Stimulated activated CD4-positive, alpha-beta T cell treated with anti-CD3 and anti-CD28 coated beads, Interleukin-1b, Interleukin-23, amount 100 ng/mL, for 48 hours (primary cell): ENCODE measurements around the gene CCDC180.
"Not testable (repeated sequence)": the region's sequence is repeated elsewhere in the genome, so short reads cannot be mapped to it uniquely, and the experiment has no call there.

Experiments used
- DNase-seq: peaks from one replicate; pipeline ENCODE4 v3.0.0-alpha.2; 2020

The CCDC180 gene

DNA sequence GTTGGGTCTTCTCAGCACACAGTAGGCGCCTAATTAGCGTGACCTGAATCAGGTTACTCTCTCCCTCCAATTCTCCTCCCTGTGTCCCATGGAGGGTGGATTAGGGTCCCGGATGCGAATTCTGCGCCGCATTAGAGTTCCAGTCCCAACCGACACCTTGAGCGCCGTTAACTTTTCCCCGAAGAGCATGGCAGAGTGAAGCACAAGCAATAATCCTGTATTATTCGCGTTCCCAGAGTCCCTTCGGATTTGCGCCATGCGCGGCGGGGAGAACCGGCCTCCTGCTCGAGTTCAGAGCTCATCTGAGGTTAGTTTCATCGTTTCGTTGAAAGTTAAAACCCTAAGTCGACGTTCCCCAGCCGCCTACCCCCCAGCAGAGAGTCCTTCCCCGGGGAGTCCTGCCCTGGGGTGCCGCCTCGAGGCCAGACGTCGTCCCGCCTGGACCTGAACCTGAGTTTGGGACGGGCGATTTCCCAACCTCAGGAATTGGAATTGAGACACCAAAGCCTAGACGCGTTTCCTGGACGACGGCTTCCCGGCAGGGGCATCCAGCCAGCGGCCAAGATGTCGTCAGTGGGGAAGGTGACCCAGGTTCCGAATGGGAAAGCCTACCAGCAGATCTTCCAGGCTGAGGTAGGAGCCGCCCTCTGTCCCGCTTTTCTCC, at the start of gene CCDC180:
Gene CCDC180 (plus strand): TSS at position 160 of the 664 bp plus-strand sequence. CDS start 405 bp downstream, at position 565.
- no peak for DNase-seq

DNA sequence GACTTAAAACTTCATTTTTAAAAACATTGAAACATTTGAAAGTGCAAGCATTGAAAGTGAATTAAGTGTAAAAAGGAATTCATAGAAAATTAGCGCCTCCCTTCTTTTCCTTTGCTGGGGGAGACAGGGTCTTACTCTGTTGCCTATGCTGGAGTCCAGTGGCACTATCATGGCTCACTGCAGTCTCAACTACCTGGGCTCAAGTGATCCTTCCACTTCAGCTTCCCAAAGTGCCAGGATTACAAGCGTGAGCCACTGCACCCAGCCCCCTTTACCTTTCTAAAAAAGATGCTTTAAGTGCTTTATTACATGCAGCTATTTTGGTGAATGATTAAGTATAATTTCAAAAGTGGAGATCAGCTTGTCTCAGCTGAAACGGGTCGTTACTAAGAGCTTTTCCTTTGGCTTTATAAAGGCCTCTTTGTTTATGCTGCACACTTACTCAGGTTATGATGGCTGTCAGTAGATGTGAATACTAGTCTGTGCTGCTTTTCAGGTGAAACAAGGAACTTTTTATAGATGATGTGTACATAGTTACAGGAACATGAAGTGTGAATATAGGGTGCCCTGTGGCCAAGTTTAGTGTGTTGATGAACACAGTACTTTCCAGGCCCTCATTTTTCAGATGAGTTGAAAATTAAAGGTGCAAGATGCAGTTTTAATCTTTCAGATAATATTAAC, 47.5 kb upstream of the CCDC180 start:
- DNase-seq = not testable (repeated sequence)

DNA sequence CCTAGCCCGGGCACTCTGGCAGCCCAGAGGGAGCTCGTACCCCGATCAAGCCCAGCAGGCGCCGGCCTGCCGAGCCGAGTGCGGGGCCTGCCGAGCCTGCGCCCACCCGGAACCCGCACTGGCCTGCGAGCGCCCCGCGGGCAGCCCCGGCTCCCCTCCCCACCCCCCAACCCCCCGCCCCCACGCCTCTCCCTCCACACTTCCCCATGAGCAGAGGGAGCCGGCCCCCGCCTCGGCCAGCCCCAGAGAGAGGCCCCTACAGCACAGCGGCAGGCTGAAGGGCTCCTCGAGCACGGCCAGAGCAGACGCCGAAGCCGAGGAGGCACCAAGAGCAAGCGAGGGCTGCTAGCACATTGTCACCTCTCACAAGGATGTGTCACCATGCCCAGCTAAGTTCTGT, 36.2 kb upstream of the CCDC180 start:
- DNase-seq = no peak

DNA sequence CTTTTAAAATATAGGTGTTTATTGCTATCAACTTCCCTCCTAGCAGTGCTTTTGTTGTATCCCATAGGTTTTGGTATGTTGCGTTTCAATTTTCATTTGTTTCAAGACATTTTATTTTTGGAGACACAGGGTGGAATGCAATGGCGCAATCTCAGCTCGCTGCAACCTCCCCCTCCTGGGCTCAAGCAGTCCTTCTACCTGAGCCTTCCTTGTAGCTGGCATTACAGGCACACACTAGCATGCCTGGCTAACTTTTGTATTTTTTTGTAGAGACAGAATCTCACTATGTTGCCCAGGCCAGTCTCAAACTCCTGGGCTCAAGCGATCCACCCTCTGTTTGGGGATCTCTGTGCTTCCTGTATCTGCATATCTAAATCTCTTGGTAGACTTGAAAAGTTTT, 35.4 kb upstream of the CCDC180 start:
- DNase-seq = no peak

DNA sequence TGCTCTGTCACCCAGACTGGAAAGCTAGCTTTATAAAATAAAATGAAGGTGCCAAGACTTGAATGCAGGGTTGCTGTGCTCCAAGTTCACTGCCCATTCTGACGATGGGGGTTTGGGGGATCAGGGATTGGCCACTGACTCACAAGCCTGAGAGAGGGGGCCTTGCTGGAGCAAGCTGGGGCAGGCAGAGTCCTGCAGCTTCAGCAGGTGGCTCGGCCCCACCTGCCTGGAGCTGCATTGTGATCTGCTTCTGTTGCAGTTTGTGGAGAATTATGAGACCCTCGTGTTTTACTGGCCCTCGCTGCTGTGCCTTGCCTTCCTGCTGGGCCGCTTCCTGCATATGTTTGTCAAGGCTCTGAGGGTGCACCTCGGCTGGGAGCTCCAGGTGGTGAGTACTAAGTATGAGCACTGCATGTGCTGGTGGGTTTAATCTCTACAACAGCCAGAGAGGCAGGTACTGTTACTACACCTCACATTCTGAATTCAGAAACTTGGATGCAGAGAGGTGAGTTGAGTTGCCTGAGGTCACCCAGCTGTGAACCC, 31.1 kb upstream of the CCDC180 start:
- no peak for DNase-seq

DNA sequence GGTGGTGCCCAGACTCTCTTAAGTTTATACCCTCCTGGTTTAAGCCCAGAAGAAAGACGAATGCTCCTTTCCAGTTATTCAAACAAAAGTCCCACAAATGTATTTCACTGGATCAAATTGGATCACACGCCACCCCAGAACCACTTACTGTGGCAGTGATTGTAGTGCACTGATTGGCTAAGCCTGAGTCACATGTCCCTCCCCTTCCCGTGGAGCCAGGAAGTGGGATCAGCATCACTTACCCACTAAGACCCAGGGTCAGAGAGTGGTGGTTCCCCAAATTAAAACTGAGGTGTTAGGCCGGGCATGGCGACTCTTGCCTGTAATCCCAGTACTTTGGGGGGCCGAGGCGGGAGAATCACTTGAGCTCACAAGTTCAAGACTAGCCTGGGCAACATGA, 29.5 kb upstream of the CCDC180 start:
- no peak for DNase-seq

DNA sequence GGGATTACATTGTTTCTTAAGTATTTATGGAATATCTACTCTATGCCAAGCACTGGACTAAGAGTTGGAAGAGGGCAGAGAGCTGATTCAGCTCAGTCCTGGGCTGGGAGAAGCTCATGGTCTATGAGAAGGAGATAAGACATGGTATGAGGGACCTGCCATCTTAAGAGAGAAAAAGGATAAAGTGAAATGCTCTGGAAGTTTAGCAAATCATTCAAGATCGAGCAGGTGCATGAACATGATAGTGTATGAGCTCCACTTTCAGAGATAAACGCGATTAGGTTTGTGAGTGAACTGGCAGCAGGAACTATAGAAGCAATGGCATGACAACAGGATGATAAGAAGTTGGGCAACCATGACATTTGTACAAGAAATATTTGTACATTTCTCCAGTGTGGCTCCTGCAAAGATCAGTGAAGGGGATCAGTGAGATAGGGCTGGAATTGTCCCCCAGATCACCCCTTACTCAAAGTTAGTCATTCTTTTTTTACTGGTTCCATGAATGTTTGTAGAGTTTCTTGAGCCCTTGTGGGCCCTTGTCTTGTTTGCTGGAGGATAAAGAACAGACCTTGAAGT, 26.6 kb upstream of the CCDC180 start:
- no peak for DNase-seq

DNA sequence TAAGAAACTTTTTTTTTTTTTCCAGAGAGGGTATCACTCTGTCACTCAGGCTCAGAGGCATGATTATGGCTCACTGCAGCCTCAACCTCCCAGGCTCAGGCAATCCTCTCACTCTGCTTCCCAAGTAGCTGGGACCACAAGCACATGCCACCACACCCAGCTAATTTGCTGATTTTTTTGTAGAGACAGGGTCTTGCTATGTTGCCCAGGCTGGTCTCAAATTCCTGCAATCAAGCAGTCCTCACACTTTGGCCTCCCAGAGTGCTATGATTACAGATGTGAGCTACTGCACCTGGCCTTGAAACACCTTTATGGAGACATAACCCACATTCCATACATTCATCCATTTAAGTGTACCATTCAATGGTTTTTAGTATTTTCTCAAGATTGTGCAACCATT, 23.7 kb upstream of the CCDC180 start:
- no peak for DNase-seq

DNA sequence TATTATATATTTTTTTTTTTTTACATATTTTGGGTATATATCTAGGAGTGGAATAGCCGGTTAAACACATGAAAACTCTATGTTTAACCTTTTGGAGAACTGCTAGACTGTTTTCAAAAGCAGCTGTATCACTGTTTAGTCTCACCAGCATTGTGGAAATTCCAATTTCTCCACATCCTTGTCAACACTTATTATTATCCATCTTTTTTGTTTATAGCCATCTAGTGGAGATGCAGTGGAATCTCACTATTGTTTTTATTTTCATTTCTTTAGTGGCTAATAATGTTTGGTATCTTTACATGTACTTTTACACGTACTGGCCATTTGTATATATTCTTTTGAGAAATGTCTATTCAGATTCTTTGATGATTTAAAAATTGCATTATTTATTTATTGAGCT, 22.7 kb upstream of the CCDC180 start:
- DNase-seq = no peak

DNA sequence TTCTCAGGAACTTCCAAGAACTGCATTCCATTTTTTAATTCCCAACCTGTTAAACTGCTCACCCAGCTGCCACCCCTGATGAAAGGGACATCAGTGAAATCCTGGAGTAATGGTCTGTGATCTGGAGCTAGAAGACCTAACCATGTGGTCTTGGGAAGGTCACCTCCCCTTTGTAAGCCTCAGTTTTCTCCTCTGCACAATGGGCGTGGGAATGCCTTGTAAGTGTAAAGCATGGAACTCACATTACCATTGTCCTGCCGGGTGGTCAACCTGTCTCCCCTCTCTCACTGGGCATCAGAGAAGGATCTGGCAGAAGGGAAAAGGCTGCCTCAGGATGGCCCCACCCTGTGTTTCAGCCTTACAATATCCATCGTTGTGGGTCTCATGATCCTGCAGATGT, 15.3 kb upstream of the CCDC180 start:
- DNase-seq = no peak

DNA sequence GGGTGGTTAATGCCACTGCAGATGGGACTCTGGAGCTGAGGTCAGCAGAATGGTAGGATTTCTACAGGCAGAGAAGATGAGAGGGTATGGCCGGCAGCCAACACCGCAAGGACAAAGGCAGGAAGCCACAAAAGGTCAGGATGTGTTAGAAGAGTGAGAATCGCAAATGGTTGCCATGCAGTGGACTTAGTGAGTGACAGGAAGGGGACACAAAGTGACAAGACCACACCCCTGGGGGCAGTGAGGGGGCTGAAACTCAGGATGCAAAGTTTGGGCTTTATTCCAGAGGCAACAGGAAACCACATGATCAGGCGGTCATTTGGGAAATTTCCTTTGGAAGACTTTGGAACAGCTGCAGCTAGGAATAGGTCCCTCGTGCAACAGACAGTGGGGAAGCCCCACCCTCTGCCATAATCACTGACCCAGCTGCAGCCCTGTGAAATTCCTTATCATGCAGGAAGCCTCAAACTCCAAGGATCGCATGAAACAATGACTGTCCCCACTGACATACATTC, 14.2 kb upstream of the CCDC180 start:
- no peak for DNase-seq

DNA sequence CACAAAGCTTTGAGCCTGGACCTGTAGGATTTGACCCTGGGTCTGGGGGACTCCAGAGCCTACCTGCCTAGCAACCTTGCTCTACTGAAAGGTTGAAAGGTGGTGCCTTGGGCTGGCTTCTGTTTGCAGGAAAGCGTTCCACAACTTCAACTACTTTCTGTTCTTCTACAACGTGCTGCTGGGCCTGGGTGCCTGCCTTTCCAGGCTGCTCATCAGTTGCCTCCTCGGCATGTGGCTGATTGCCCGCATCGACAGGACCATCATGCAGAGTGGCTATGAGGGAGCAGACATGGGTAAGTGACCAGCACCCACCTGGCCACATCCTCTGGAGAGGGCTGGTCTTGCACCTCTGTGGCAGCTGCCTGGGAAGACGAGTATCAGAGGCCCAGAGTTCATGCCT, 13.6 kb upstream of the CCDC180 start:
- DNase-seq = no peak

DNA sequence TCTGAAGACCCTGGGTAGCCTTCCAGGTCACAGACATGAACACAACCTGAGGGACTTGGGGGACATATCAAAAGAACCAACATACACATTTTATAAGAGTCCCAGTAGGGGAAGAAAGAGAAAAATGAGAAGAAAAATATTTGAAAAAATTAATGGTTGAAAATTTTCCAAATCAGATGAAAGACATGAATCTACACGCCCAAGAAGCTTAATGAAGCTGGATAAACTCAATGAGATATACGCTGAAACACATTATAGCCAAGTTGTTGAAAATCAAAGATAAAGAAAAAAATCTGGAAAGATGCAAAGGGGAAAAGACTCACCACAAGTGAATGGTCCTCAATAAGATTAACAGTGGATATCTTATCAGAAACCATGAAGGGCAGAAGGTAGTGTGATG, 9.6 kb upstream of the CCDC180 start:
- no peak for DNase-seq

DNA sequence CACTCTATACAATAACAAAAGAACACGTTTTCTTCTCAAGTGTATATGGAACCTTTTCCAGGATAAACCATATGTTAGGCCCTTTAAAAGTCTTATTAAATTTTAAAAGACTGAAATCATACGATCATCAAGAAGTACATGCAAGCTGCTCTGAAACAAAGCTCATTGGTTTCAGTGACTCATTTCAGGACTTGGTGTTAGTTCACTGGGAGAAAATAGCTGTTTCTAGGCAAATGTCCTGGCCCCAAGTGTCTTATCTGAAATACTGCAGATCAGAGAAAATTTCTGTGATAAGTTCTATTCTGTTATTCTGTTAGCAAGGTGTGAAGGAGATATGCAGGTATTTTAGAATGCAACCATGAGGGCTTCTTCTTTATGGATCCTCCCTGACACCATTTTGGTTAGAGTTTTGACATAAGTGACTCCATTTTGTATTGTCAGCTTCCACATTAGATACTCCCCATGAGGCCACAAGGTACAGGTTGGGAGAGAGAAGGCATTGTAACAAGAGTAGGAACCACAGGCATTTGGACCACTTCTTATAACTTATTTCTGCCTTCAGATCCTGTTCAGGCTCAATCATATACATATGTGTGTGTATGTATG, 7.5 kb upstream of the CCDC180 start:
- no peak for DNase-seq

DNA sequence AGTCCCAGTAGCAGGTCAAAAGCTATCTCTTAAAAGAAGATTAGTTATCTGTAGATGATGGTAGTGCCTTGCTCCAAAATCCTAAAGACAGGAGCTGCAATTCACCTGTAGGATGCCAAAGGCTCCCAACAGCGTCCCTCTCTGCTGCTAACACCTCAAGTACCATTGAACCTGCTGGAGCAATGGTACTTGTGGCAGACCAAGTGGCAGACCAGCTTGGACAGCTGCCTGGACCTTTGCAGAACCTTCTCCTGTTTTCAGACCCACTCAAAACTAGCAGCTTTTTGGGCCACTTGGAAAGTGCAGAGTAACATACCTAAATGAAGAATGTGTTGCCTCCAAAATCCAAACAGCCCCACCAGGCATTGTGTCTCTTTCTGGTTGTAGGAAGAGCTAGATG, 6.9 kb upstream of the CCDC180 start:
- DNase-seq = no peak

DNA sequence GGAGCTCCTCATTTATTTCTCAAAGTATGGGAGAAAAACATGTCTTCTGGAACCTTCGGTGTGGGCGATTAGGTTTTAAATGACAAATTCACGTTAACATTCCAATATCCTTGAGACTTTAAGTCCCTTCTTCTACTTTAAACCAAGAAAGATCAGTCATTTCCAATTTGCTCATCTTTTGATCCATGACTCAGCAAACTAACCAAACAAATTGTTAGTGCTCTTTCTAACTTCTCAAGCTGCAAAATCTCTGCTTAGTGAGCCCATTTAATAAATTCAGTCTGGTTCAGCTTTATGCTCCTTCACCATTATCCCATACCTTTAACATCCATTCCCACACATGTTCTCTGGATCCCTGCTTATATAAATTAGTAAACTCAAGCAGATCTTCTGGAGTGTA, 5.5 kb upstream of the CCDC180 start:
- no peak for DNase-seq

DNA sequence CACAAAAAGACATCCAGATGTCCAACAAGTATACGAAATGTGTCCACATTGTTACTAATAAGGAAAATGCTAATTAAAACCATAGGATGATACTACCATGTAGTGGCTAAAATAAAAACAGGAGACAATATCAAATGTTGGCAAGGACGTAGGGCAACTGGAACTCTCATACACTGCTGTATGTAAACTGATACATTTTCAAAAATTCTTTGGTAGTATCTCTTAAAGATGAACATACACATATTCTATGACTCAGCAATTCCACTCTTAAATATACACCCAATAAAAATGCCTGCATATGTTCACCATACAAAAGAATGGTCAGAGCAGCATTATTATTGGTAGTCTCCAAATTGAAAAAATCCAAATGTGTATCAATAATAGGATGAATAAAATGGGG, 2.9 kb upstream of the CCDC180 start:
- no peak for DNase-seq

DNA sequence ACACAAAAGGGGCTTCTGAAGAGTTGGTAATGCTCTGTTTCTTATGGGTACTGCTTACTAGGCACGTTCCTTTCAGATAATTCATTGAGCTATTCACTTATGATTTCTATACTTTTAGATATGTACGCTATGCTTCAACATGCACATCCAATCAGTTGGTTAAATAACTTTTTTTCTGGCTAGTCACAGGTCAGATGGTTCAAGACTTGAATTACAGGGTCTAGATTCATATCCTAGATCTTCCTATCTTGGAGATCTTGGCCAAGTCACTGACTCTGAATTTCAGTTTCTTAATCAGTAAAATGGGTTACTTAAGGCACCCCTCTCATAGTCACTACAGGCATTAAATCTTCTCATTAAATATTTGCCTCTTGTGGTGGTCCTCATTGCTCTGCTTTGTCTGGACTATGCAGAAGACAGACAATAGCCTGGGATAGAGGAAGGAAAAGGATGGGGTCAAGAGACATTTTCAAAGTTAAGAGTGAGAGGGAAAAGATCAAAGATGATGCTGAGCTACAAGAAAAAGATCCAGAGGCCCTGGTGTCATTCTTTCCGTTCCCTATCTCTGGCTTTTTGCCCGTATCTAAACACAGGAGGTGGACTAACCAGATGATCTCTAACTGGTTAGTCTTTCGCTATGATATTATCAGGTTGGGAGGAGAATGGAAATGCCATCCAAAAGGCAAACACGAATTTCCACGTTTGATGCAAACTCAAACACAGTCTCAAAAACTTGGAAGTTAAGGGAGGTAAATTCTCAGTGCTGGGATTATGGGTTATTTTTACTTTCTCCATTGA, 1.8 kb upstream of the CCDC180 start:
- no peak for DNase-seq

DNA sequence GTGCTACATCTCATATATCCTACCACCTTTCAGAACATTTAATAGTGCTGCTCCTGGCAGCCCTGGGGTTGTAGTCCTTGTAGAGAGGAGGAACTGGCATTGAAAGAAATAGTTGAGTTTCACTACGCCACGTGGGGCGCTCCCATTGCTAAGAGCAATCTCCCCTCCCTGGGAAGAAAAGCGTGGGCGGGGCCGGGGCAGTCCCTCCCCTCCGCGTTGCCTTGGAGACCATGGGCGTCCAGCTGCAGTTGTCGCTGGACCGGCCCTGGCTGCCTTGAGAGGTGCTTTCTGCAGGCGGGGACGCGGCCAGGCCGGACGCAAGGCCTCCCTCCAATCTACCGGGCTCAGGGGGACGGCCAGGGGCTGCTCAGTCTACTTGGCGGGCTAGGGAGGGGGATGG, 368 bp upstream of the CCDC180 start:
- peak; percentile 21 for DNase-seq

DNA sequence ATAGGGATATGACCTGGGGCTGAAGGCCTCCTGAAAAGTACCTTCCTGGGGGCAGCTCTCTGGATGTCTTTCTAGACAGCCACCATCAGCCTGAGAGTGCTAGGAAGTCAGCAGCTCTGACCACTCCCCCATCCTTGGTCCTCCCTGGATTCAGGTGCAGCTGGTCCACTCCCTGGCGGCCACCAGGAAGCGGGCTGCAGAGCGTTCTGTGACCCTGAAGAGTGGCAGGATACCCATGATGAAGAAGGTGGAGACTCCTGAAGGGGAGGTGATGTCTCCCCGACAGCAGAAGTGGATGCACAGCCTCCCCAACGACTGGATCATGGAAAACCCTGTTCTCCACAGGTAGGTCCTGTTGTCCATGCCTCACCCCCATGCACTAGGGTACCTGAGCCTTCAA, 1.8 kb downstream of the CCDC180 start:
- DNase-seq = no peak

DNA sequence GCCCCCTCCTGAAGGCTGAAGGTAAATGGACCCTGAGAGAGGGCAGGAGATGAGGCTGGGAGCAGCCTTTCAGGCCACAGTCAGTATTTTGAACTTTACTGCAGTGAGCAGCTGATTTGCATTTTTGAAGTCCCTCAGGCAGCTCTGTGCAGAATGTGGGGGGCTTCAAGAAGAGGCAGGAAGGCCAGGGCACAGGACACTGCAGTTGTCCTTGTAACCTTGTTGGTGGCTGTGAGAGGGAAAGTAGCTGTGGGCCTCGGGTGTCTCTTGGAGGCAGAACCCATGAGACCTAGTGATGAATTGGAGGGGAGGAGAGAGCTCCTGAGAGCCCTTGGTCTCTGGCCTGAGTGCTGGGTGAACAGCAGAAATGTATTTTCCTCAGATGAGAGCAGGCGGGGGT, 2.6 kb downstream of the CCDC180 start:
- DNase-seq = no peak

DNA sequence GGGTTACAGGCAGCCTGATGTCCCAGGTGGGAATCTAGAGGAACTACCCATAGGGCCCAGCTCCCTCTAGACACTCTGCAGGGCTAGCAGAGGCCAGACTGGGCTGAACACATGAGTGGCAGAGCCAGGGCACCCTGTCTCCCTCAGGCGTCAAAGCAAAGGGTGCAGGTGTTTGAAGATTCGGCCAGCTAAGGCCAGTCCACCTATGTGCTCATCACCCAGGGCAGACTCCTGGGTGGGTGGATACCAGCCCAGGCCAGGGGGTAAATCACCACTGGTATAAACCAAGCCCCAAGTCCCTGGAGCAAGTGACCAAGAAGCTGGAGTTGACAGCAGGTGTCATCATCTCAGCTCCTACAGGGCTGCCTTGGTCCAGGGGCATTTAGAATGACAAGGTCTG, 3.4 kb downstream of the CCDC180 start:
- DNase-seq = no peak
